ENCODE data around the gene TUBB4A. TPM values are rescaled to one million over a fixed set of nuclear protein-coding genes. Genes with fewer than 3 reads are reported as not detected.

TUBB4A gene
- polyA plus RNA-seq, 2 of the 4 experiments (the other 2 are of a cell fraction) = 2.2 to 15.4 TPM

- peaks cover 29% of the 10 kb centered on the region for H3K4me1 ChIP-seq
- H3K9me3 ChIP-seq = no peaks in the 10 kb centered on the region
- ChIA-PET CTCF (interaction anchor here (0.7 to 1.1 kb wide), 2 partner anchors 117 to 221 kb away, joined by 3 read pairs; no protein-coding TSS in a partner anchor), POLR2A (no interaction called here)
- ATAC-seq (no peak), FAIRE-seq (no peak), DNase-seq (ENCODE audit: low read depth in 1 of 2, low spot score in 1 of 2) (no peak)
- H3K4me2 ChIP-seq = no peak overlapping the region
- no peak overlapping the region for H3K4me3 ChIP-seq
- WGBS (ENCODE audit: missing lambda C conversion rate) = 89% methylated on average over 6 of the region's 15 CpGs
- no peak overlapping the region; a peak in 1 of 6 replicates for H3K27ac ChIP-seq
- TF ChIP-seq POLR2AphosphoS2 (conservative IDR thresholded peaks at IDR 0.05; ENCODE audit: low read length) (no peak), TFCP2L1 (CRISPR knock-in tag; IDR thresholded peaks at IDR 0.05) (no peak), CHD2 (IDR thresholded peaks at IDR 0.05; ENCODE audit: low read length, partially characterized antibody) (no peak)
Measured at GRCh38 chr19:6514926-6515544, 12.9 kb upstream of the TUBB4A start.

GRCh38 chr19:6514089-6514488, 12.0 kb upstream of the TUBB4A start:
- ChIA-PET CTCF (interaction anchor here (0.6 kb wide), 1 partner anchor 312 kb away, joined by 4 read pairs; no protein-coding TSS in a partner anchor), POLR2A (no interaction called here)
- TF ChIP-seq HEYL (CRISPR knock-in tag; IDR thresholded peaks at IDR 0.05) (no peak), ZC3H11A (IDR thresholded peaks at IDR 0.05) (no peak), MAX (IDR thresholded peaks at IDR 0.05) (no peak), NR3C1 (IDR thresholded peaks at IDR 0.05) (no peak), BCL3 (IDR thresholded peaks at IDR 0.05) (no peak), CEBPB (IDR thresholded peaks at IDR 0.05) (no peak), TP53 (CRISPR knock-in tag; IDR thresholded peaks at IDR 0.05) (no peak), EP300 (IDR thresholded peaks at IDR 0.05) (no peak), POLR2A (IDR thresholded peaks at IDR 0.05; ENCODE audit: low read length) (no peak), ZSCAN20 (CRISPR knock-in tag; IDR thresholded peaks at IDR 0.05) (no peak), CBX2 (IDR thresholded peaks at IDR 0.05; ENCODE audit: borderline replicate concordance, low read depth) (no peak), USF2 (IDR thresholded peaks at IDR 0.05) (no peak), HMGXB4 (CRISPR knock-in tag; IDR thresholded peaks at IDR 0.05; ENCODE audit: borderline replicate concordance) (no peak), POLR2AphosphoS2 (conservative IDR thresholded peaks at IDR 0.05; ENCODE audit: low read length) (no peak), HOXB13 (CRISPR knock-in tag; IDR thresholded peaks at IDR 0.05; ENCODE audit: low read depth) (no peak), ESRRA (IDR thresholded peaks at IDR 0.05; ENCODE audit: borderline replicate concordance, low read length) (no peak), CHD4 (IDR thresholded peaks at IDR 0.05; ENCODE audit: borderline replicate concordance) (no peak)
- FAIRE-seq = no peak
- Histone ChIP-seq H3K27ac (no peak overlapping the region; a peak in 2 of 6 replicates), H3K4me2 (no peak overlapping the region), H3K9me3 (no peaks in the 10 kb centered on the region), H3K4me3 (no peak overlapping the region), H3K4me1 (peaks cover 21% of the 10 kb centered on the region)
- 81% methylated on average over 9 of the region's 9 CpGs for WGBS (ENCODE audit: missing lambda C conversion rate)
- DNase-seq (ENCODE audit: low read depth in 1 of 2, low spot score in 1 of 2) = no peak
- no peak for ATAC-seq

- Histone ChIP-seq H3K4me3 (no peak overlapping the region), H3K27ac (no peak overlapping the region), H3K4me2 (no peak overlapping the region), H3K4me1 (peaks cover 4% of the 10 kb centered on the region; the same call in 1 of the 3 replicates), H3K9me3 (no peaks in the 10 kb centered on the region)
- WGBS (ENCODE audit: missing lambda C conversion rate) = 82% methylated on average over 6 of the region's 7 CpGs
- CTCF ChIA-PET = interaction anchor here (0.8 to 1.6 kb wide), 2 partner anchors 122 to 227 kb away, joined by 3 read pairs; partner anchors contain the start of gene GPR108
- ATAC-seq (no peak), DNase-seq (ENCODE audit: low read depth in 1 of 2, low spot score in 1 of 2) (no peak), FAIRE-seq (no peak)
- POLR2A ChIA-PET = interaction anchor here (0.7 kb wide), 1 partner anchor 20 kb away, joined by 3 read pairs; the partner anchor contains the start of gene TNFSF9
- TF ChIP-seq TP53 (CRISPR knock-in tag; IDR thresholded peaks at IDR 0.05) (no peak), NR3C1 (IDR thresholded peaks at IDR 0.05) (no peak), KDM5A (IDR thresholded peaks at IDR 0.05) (no peak), HOXB5 (CRISPR knock-in tag; IDR thresholded peaks at IDR 0.05) (no peak), MAX (IDR thresholded peaks at IDR 0.05) (no peak), REST (IDR thresholded peaks at IDR 0.05) (no peak), EHF (CRISPR knock-in tag; IDR thresholded peaks at IDR 0.05) (no peak)
Measured at GRCh38 chr19:6510618-6511017, 8.5 kb upstream of the TUBB4A start.

Measured in A549 (cell line).